ENCODE measurements around the gene AHNAK2. TPM values are rescaled to one million over a fixed set of nuclear protein-coding genes. Genes with fewer than 3 reads are reported as not detected.

AHNAK2 gene
- total RNA-seq, 1 experiment from 2014 or later = 223 TPM

DNA sequence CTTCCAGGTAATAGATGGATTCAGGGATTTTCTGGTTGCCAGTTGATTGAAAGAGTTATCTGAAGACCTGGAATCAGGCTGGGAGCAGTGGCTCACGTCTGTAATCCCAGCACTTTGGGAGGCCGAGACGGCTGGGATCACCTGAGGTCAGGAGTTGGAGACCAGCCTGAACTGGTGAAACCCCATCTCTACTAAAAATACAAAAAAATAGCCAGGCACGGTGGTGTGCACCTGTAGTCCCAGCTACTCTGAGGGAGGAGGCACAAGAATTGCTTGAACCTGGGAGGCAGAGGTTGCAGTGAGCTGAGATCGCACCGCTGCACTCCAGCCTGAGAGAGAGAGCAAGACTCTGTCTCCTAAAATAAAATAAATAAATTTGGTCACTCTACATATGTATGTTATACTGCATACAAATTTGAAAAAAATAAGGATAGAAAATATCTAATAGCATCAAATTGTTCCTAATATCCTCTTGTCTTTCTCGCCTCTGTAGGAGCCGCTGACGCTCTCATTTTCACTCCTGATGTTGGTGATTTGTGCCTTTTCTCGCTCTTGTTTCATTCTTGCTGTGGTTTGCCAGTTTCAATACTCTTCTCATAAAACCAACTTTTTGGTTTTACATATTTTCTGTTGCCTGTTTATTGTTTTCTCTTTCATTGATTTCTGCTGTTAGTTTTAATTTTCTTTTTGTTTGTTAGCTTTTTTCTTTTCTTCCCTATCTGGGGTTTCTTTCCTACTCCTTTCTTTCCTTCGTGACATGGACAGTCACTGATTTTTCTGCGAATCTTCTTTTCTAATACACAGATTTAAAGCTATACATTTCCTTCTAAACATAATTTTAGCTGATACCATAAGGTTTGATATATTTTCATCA is 77.3 kb downstream of the AHNAK2 start:
- in situ Hi-C loops (cut with HindIII; ENCODE audit: low pct_unique_long_range_greater_than_20kb, low sequenced_read_pairs) = no loop called here
- BruUV-seq (replicated peaks) = no TSS peak
- H3K27ac ChIP-seq (ENCODE audit: low read length) = no peak overlapping the region
- H3K4me1 ChIP-seq (ENCODE audit: control insufficient read depth, insufficient read depth, low read length) = peaks cover 3% of the 10 kb centered on the region; the same call in 1 of the 2 replicates
- ChIA-PET CTCF (no interaction called here), POLR2A (no interaction called here)
- no peaks in the 10 kb centered on the region for H3K27me3 ChIP-seq (ENCODE audit: control insufficient read depth, insufficient read depth, low read length)
- intact Hi-C loops (cut with micrococcal nuclease; ENCODE audit: unreplicated experiment) = no loop called here
- DNase-seq (ENCODE audit: low read depth, low spot score) = no peak
- H3K36me3 ChIP-seq (ENCODE audit: control insufficient read depth, insufficient read depth, low read length) = no peaks in the 10 kb centered on the region
- no peak overlapping the region for H3K4me3 ChIP-seq (ENCODE audit: low read depth in 2 of 2, low read length in 2 of 2)
- no peak for TF ChIP-seq TCF7L2 (IDR thresholded peaks at IDR 0.05; ENCODE audit: low read depth, low read length)
- no peak for TF ChIP-seq SIN3A (IDR thresholded peaks at IDR 0.05; ENCODE audit: borderline replicate concordance, insufficient read depth, low read depth, low read length)
- TF ChIP-seq, protein P1, sequence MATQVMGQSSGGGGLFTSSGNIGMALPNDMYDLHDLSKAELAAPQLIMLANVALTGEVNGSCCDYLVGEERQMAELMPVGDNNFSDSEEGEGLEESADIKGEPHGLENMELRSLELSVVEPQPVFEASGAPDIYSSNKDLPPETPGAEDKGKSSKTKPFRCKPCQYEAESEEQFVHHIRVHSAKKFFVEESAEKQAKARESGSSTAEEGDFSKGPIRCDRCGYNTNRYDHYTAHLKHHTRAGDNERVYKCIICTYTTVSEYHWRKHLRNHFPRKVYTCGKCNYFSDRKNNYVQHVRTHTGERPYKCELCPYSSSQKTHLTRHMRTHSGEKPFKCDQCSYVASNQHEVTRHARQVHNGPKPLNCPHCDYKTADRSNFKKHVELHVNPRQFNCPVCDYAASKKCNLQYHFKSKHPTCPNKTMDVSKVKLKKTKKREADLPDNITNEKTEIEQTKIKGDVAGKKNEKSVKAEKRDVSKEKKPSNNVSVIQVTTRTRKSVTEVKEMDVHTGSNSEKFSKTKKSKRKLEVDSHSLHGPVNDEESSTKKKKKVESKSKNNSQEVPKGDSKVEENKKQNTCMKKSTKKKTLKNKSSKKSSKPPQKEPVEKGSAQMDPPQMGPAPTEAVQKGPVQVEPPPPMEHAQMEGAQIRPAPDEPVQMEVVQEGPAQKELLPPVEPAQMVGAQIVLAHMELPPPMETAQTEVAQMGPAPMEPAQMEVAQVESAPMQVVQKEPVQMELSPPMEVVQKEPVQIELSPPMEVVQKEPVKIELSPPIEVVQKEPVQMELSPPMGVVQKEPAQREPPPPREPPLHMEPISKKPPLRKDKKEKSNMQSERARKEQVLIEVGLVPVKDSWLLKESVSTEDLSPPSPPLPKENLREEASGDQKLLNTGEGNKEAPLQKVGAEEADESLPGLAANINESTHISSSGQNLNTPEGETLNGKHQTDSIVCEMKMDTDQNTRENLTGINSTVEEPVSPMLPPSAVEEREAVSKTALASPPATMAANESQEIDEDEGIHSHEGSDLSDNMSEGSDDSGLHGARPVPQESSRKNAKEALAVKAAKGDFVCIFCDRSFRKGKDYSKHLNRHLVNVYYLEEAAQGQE (IDR thresholded peaks at IDR 0.05; ENCODE audit: insufficient read depth in 1 of 2, low read depth in 2 of 2, low read length in 1 of 2) = no peak
- TF ChIP-seq, protein P2, sequence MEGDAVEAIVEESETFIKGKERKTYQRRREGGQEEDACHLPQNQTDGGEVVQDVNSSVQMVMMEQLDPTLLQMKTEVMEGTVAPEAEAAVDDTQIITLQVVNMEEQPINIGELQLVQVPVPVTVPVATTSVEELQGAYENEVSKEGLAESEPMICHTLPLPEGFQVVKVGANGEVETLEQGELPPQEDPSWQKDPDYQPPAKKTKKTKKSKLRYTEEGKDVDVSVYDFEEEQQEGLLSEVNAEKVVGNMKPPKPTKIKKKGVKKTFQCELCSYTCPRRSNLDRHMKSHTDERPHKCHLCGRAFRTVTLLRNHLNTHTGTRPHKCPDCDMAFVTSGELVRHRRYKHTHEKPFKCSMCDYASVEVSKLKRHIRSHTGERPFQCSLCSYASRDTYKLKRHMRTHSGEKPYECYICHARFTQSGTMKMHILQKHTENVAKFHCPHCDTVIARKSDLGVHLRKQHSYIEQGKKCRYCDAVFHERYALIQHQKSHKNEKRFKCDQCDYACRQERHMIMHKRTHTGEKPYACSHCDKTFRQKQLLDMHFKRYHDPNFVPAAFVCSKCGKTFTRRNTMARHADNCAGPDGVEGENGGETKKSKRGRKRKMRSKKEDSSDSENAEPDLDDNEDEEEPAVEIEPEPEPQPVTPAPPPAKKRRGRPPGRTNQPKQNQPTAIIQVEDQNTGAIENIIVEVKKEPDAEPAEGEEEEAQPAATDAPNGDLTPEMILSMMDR (IDR thresholded peaks at IDR 0.05) = no peak
- no peak for TF ChIP-seq POLR2AphosphoS5 (IDR thresholded peaks at IDR 0.05; ENCODE audit: low read depth, low read length)
- ATAC-seq = no peak
- H3K9me3 ChIP-seq (ENCODE audit: control insufficient read depth, insufficient read depth, low read depth, low read length) = no peaks in the 10 kb centered on the region

DNA sequence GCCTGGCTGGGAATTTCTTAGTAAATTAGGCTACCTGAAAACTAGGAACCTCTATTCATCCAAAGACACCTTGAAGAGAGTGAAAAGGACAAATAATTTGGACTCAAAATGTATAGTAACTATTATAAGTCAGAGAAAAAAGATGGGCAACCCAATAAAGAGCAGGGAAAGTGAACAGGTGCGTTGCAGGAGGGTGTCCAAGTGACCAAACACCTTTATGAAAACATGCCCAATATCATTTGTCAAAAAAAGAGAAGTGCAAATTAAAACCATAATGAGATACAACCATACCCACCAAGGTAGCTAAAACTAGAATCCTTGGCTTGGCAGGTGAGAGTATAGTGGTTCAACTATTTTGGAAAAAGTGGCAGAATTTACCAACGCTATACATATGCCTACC is 78.4 kb downstream of the AHNAK2 start:
- H3K27ac ChIP-seq (ENCODE audit: low read length) = no peak overlapping the region
- intact Hi-C loops (cut with micrococcal nuclease; ENCODE audit: unreplicated experiment) = loop anchor here (5.0 kb wide), 1 partner anchor 68 kb away; no protein-coding TSS in a partner anchor
- H3K4me3 ChIP-seq (ENCODE audit: low read depth in 2 of 2, low read length in 2 of 2) = no peak overlapping the region

More for the DNA sequence above, 78.4 kb downstream of the AHNAK2 start:
- ATAC-seq = no peak
- Histone ChIP-seq H3K4me1 (ENCODE audit: control insufficient read depth, insufficient read depth, low read length) (peaks cover 3% of the 10 kb centered on the region), H3K27me3 (ENCODE audit: control insufficient read depth, insufficient read depth, low read length) (no peaks in the 10 kb centered on the region), H3K9me3 (ENCODE audit: control insufficient read depth, insufficient read depth, low read depth, low read length) (no peaks in the 10 kb centered on the region), H3K36me3 (ENCODE audit: control insufficient read depth, insufficient read depth, low read length) (no peaks in the 10 kb centered on the region)
- in situ Hi-C loops (cut with HindIII; ENCODE audit: low pct_unique_long_range_greater_than_20kb, low sequenced_read_pairs) = no loop called here
- TF ChIP-seq SIN3A (IDR thresholded peaks at IDR 0.05; ENCODE audit: borderline replicate concordance, insufficient read depth, low read depth, low read length) = no peak
- no peak for TF ChIP-seq POLR2AphosphoS5 (IDR thresholded peaks at IDR 0.05; ENCODE audit: low read depth, low read length)
- TF ChIP-seq TCF7L2 (IDR thresholded peaks at IDR 0.05; ENCODE audit: low read depth, low read length) = no peak
- TF ChIP-seq, protein P1 (IDR thresholded peaks at IDR 0.05; ENCODE audit: insufficient read depth in 1 of 2, low read depth in 2 of 2, low read length in 1 of 2) = no peak
- TF ChIP-seq, protein P2 (IDR thresholded peaks at IDR 0.05) = no peak
- CTCF ChIA-PET = no interaction called here
- BruUV-seq (replicated peaks) = no TSS peak
- no peak for DNase-seq (ENCODE audit: low read depth, low spot score)
- POLR2A ChIA-PET = no interaction called here
